GM12875 (cell line): ENCODE results near the gene DLL1.
A peak's percentile ranks its signal among the peaks of the same experiment; 100 is the strongest.

Source experiments
- H3K4me3 ChIP-seq: one replicate; pipeline ENCODE4 v1.5.1; 2011; ENCODE audit warnings: low read depth, low read length, control low read depth
- TF ChIP-seq, protein P1 (sequence below): IDR thresholded peaks from 2 replicates; pipeline ENCODE4 v1.5.1; 2011; ENCODE audit warnings: low read depth, mild to moderate bottlenecking, control low read depth, inconsistent platforms, low read length, moderate library complexity, borderline replicate concordance; ENCODE audit not compliant: insufficient read depth

The DLL1 gene

DNA sequence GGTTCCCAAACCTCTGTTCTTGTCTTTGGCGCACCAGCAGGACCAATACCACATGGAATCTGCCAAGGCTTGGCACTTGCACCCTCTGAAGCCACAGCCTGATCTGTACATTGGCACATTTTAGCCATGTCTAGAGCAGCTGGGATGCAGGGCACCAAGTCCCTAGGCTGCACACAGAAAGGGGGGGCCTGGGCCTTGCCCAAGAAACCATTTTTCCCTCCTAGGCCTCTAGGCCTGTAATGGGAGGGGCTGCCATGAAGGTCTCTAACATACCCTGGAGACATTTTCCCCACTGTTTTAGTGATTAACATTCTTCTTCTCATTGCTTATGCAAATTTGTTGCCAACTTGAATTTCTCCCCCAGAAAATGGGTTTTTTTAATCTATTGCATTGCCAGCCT is 10.3 kb upstream of the DLL1 start:
- TF ChIP-seq, protein P1, sequence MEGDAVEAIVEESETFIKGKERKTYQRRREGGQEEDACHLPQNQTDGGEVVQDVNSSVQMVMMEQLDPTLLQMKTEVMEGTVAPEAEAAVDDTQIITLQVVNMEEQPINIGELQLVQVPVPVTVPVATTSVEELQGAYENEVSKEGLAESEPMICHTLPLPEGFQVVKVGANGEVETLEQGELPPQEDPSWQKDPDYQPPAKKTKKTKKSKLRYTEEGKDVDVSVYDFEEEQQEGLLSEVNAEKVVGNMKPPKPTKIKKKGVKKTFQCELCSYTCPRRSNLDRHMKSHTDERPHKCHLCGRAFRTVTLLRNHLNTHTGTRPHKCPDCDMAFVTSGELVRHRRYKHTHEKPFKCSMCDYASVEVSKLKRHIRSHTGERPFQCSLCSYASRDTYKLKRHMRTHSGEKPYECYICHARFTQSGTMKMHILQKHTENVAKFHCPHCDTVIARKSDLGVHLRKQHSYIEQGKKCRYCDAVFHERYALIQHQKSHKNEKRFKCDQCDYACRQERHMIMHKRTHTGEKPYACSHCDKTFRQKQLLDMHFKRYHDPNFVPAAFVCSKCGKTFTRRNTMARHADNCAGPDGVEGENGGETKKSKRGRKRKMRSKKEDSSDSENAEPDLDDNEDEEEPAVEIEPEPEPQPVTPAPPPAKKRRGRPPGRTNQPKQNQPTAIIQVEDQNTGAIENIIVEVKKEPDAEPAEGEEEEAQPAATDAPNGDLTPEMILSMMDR, result no peak

DNA sequence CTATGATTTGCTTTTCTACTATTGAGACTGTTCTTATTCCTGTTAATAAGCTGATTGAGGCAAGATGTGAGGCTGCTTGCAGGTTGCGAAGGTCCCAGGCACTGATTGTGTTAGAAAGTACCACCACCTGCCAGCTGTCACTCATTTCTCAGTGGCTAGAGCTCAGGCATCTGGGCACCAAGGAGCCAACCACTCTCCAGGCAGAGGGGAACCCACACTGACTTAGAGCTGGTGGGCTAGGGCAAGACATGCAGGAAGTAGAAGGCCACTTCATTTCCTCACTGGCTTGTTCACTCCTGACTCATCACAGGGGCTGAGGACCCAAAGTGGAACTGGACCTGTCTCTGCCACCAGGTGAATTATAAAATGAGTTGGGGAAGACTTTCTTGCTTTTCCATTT is 7.8 kb upstream of the DLL1 start:
- no peak overlapping the region for H3K4me3 ChIP-seq
- TF ChIP-seq, protein P1, result no peak

More for the DNA sequence above, 10.3 kb upstream of the DLL1 start:
- H3K4me3 ChIP-seq, result no peak overlapping the region

DNA sequence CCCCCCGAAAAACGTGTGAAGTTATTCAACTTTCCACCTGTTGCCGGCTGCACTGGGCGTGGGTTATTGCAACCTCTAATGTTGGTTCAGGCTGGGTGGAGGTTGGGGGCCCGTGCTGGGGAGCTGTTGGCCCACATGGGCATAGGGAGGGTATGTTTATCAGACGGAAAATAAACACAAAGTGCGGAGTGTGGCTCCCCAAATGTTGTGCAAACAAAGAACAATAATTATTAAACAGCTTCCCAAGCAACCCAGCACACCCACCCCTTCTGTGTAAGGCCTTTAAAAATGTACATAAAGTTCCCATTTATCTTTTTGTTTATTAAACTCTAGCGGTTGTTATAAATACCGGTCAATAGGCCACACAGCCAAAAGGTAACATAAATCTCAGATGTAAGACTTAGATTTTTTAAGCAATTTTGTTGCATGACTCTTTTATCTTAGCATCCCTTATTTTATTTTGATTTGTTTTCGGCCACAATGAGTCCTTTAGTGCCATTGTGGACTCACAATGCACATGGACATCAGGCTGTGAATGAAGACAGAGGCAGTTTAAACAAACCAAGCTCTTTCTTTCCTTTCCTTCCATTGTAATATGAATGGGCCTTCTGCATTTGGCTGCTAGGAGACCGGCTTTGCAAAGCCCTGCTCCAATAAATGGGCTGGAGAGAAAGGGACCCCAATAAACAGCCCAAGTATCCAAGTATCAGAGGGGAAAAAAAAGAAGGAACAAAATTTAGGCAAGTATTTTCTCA is 6.9 kb upstream of the DLL1 start:
- TF ChIP-seq, protein P1, result no peak
- no peak overlapping the region for H3K4me3 ChIP-seq

DNA sequence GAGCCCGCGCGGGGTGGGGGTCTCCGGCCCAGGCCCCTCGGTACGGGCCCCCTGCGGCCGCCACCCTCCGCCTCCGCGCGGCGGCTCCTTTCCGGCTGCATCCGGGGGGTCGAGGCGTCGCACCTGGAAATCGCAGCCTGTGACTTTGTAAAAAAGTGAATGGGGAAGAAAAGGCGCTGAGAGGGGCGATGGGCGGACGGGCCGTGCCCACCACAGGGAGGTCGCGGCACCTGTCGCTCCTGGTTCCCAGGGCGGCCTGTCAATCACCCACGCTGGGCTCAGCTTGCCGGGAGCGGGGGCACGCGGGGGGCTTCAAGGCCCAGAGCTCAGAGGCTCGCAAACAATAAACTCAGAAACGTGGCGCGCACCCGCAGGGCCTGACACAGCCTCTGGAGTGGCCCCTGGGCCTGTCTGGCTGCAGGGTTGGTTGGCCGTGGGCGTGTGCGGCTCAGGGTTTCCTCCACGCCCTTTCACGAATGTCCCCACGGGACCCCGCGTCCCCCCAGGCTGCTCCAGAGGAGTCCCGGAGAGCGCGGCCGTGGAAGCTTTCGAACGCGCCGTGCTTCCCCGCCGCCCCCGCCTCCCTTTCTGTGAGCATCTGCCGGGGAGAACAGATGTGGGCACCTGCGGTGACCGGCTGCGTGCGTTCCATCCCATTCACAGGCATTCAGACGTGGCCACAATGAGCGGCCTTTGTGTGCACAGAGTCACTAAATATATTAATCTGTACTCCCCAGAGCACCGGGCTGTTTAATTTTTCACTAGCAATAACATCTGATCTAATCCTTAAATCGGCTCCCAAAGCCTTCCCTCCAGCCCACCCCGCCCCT is 6.1 kb upstream of the DLL1 start:
- H3K4me3 ChIP-seq, result no peak overlapping the region
- TF ChIP-seq, protein P1, result no peak

DNA sequence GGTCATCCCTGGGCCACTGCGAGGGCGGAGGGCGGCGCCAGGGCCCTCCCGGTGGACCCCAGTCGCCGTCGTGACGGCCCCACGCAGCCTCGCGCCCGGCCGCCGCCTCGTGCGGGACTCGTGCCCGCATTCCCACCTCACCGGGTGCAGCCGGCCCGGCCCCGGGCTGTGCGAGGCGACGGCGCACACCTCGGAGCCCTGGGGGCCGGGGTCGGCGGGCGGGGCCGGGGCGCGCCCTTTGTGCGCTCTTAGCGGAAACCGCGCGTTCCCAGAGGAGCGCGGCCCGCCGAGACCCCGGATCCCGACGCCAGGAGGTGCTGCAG is 5.5 kb upstream of the DLL1 start:
- TF ChIP-seq, protein P1, result no peak
- no peak overlapping the region for H3K4me3 ChIP-seq

DNA sequence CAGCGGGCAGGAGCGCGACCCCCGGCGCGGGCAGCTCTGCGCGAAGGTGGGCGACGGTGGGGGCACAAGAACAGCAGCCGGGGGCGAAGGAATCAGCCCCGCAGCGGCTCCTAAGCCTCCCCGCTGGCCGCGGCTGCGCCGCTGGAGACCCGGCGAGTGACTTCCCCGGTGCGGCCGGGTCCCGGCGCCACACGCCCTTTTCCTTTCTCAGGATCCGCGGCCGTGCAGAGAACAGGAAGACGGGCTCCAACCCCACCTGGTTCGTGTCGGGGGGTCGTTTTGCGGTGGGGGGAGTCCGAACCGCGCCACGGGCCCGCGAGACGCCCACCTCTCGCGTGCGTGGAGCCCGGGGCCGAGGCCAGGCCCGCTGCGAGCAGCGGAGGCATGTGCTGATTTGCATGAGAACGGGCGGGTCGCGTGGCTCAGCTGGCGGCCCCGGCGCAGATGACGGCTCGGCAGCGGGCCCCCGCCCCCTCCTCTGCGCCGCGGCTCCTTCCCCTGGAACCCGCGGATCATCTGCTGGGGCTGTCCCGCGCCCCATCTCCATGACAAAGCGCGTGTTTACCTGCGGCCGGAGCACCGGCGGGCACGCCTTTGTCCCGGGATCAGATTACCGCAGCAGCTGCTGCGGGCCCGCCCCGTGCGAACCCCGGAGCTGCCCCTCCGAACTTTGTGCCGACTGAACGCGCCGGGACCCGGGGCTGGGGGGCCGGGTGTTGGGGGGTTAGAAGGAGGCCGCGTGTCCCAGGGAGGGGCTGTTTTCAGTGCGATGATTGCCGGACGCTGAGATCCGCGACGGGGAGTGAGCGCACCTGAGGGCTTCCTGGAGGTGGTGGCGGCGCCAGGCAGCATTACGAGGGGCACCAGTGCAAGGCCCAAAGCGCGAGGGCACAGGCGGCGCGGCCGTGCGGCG is 4.9 kb upstream of the DLL1 start:
- TF ChIP-seq, protein P1, result no peak
- peak overlapping the region; percentile 26 for H3K4me3 ChIP-seq
